Cardiac muscle cell (in vitro differentiated cells and primary cell): ENCODE data around the gene FSTL3. TPM values are rescaled to one million over a fixed set of nuclear protein-coding genes. Genes with fewer than 3 reads are reported as not detected.
"Not testable (repeated sequence)": the region's sequence is repeated elsewhere in the genome, so short reads cannot be mapped to it uniquely, and the experiment has no call there.

Source experiments
- DNase-seq, 2 donors: peaks; one replicate each; pipeline versions ENCODE4 v3.0.0 to v3.0.0-alpha.2; 2010 to 2017; ENCODE audit warnings: low read depth in 1 of 2, low spot score in 1 of 2
- H3K27ac ChIP-seq: fragments of 200-600 bp; sonication (generic); 2 replicates; pipeline ENCODE4 v1.5.1; 2016
- H3K27me3 ChIP-seq: fragments of 200-600 bp; sonication (generic); 2 replicates; pipeline ENCODE4 v1.6.0; 2016; ENCODE audit warnings: control low read depth
- H3K36me3 ChIP-seq: fragments of 200-600 bp; sonication (generic); 2 replicates; pipeline ENCODE4 v1.5.1; 2016; ENCODE audit warnings: control low read depth
- H3K4me1 ChIP-seq: fragments of 200-600 bp; sonication (generic); 2 replicates; pipeline ENCODE4 v1.8.1; 2017; ENCODE audit warnings: low read depth, mild to moderate bottlenecking, mixed run types
- H3K4me3 ChIP-seq: fragments of 200-600 bp; sonication (generic); 2 replicates; pipeline ENCODE4 v1.5.1; 2016; ENCODE audit warnings: mild to moderate bottlenecking
- H3K9me3 ChIP-seq: fragments of 200-600 bp; sonication (generic); 2 replicates; pipeline ENCODE4 v1.5.1; 2017; ENCODE audit warnings: low read depth, mild to moderate bottlenecking, control low read depth
- CTCF ChIP-seq: IDR thresholded peaks from 2 replicates; pipeline ENCODE4 v1.5.1; 2012; ENCODE audit warnings: low read depth, mild to moderate bottlenecking, low read length
- polyA plus RNA-seq: library from polyadenylated mRNA; unstranded; fragments of >200 nt; fragmentation: Nextera tagmentation; extraction: Ambion mirVana; gene quantifications from 2 replicates; pipeline ENCODE4 v1.2.1, GENCODE V29; 2016
- total RNA-seq: library from RNA; depleted of rRNA; stranded (reverse); fragments of >200 nt; gene quantifications from 2 replicates; pipeline ENCODE4 v1.2.3, GENCODE V29; 2016

The FSTL3 gene
- total RNA-seq (44.4 and 46.9 TPM in 2 replicates), polyA plus RNA-seq (33.0 and 34.7 TPM in 2 replicates)

DNA sequence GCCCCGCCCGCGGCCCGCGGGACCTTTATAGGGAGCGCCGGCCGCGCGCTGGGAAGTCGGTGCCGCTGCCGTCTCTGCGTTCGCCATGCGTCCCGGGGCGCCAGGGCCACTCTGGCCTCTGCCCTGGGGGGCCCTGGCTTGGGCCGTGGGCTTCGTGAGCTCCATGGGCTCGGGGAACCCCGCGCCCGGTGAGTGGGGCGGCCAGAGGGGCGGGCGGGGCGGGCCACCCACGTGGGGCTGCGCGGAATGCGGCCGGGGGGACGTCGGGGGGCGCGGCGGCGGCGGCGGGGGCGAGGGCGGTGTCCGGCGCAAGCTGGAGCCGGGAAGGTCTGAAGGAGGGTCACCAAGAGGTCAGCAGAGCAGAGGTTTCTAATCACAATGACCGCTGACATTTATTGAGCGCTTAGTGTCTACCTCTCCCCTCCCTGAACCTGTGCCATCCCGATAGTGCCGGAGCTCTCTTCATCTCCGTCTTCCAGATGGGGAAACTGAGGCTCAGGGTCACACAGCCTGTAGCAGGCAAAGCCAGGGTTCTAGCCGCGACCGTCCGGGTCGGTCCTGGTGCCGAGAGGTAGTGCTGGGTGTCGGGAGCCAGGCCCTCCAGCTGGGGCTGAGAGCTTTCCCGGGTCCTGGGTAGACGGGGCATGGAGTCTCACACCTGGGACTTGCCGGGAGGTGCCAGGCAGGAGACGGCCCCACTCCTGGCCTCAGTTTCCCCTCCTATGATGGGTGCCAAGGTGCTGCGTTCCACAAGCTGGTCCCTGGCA lies at the start of gene FSTL3:
Gene FSTL3 (plus strand): TSS at position 54 of the 767 bp plus-strand sequence. CDS start 32 bp downstream, at position 86.
- Histone ChIP-seq H3K4me3 (peak within 1 kb of the TSS; percentile 31), H3K4me1 (peaks cover 7% of the 10 kb centered on the region), H3K27ac (no peak within 1 kb of the TSS), H3K27me3 (no peaks in the 10 kb centered on the region), H3K36me3 (no peaks in the 10 kb centered on the region), H3K9me3 (no peaks in the 10 kb centered on the region)
- peak; percentile 33 to 36 for DNase-seq
- no peak for TF ChIP-seq CTCF

- H3K4me1 ChIP-seq, DNase-seq, H3K27me3 ChIP-seq, H3K9me3 ChIP-seq, H3K27ac ChIP-seq, H3K4me3 ChIP-seq: not testable (repeated sequence)
- H3K36me3 ChIP-seq = peaks cover 11% of the 10 kb centered on the region
Measured at GRCh38 chr19:626566-626965, 49.6 kb upstream of the FSTL3 start.

DNA sequence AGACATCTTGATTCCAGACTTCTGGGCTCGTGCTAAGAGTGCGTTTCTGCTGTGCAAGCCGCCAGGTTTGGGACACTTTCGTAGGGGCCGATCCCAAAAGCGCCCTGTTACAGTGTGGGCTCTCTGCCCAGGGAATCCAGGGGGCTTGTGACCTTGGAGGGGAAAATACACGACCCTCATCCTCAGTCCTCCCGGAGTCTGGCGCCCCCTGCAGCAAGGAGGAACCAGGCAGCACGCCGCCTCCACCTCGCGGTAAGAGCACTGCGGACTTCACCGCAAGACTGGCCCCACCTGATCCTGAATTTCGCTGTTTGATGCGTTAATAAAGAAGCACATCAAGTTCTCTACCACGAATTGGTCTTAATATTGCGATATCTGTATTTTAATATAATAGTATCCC lies 48.0 kb upstream of the FSTL3 start:
- Histone ChIP-seq H3K4me1 (no peaks in the 10 kb centered on the region), H3K9me3 (no peaks in the 10 kb centered on the region), H3K36me3 (peaks cover 7% of the 10 kb centered on the region), H3K27ac (no peak overlapping the region), H3K4me3 (no peak overlapping the region), H3K27me3 (no peaks in the 10 kb centered on the region)
- peak; percentile 34 for TF ChIP-seq CTCF
- no peak for DNase-seq

DNA sequence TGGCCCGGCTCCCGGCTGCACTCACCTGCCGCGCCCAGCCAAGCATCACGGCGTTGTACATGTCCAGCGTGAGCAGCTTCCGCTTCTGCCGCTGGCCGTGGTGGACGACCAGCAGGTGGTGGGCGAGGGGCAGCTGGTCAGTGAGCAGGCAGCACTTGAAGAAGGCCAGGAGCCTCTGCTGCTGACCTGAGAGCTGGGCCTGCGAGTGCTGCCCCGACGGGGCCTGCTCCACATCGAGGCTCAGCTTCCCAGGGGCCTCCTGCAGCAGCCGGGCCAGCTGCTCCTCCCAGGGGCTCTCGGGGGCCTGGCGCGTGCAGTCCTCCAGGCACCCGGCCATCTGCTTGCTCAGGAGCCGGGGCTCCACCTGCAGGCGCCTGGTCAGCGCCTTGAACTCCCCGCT lies 46.7 kb upstream of the FSTL3 start:
- not testable (repeated sequence) for H3K27ac ChIP-seq, H3K4me1 ChIP-seq, H3K36me3 ChIP-seq, DNase-seq, H3K27me3 ChIP-seq, H3K4me3 ChIP-seq, H3K9me3 ChIP-seq

GRCh38 chr19:629961-630714 lies 46.1 kb upstream of the FSTL3 start:
- Histone ChIP-seq H3K9me3 (no peaks in the 10 kb centered on the region), H3K4me3 (no peak overlapping the region), H3K27me3 (no peaks in the 10 kb centered on the region), H3K36me3 (peaks cover 7% of the 10 kb centered on the region), H3K27ac (no peak overlapping the region), H3K4me1 (peaks cover 4% of the 10 kb centered on the region)
- TF ChIP-seq CTCF = no peak
- DNase-seq = no peak

- H3K36me3 ChIP-seq = peaks cover 7% of the 10 kb centered on the region
- TF ChIP-seq CTCF = no peak
Measured at GRCh38 chr19:632579-633067, 43.6 kb upstream of the FSTL3 start.

More at GRCh38 chr19:632579-633067, 43.6 kb upstream of the FSTL3 start:
- Histone ChIP-seq H3K27ac (peak overlapping the region; percentile 27), H3K4me1 (peaks cover 4% of the 10 kb centered on the region), H3K27me3 (no peaks in the 10 kb centered on the region), H3K4me3 (peak overlapping the region; percentile 97), H3K9me3 (no peaks in the 10 kb centered on the region)
- DNase-seq = peak; percentile 60 to 66
